Activated CD4-positive, alpha-beta T cell treated with anti-CD3 and anti-CD28 coated beads, Interleukin-2, Interleukin-4, amounts not matched to agents 100 ng/mL and 50 ng/mL, durations not matched to agents 16 hours and 8 hours (primary cell): ENCODE results near the gene TP53BP1.

Experiments
- DNase-seq: peaks from one replicate; pipeline ENCODE4 v3.0.0-alpha.2; 2020; ENCODE audit warnings: low spot score

The TP53BP1 gene

DNA sequence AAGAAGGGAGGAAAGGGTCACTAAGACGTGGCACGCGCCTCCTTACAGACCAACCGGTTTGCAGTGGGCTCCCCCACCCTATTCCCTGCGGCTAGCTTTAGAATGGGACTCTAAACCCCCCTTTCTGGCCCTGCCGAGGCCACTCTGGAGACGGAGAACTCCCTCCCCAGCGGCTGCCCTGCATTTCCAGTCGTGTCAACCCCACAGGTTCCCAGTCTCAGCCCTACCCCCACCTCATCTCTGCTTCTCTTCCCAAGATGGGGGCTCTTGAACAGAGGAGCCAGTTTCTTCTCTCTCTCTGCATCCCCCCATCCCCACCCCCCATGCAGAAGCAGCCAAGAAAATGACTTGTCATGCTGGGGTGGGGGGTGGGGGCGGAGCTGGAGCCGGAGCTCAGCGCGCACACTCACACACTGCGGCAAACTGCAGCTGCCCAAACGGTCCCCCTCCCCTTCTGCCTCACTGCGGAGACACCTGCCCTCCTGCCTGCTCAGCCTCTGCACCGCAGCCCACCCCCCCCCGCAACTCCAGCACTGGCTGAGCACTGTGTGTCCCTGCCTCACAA is 25.3 kb upstream of the TP53BP1 start:
- no peak for DNase-seq

DNA sequence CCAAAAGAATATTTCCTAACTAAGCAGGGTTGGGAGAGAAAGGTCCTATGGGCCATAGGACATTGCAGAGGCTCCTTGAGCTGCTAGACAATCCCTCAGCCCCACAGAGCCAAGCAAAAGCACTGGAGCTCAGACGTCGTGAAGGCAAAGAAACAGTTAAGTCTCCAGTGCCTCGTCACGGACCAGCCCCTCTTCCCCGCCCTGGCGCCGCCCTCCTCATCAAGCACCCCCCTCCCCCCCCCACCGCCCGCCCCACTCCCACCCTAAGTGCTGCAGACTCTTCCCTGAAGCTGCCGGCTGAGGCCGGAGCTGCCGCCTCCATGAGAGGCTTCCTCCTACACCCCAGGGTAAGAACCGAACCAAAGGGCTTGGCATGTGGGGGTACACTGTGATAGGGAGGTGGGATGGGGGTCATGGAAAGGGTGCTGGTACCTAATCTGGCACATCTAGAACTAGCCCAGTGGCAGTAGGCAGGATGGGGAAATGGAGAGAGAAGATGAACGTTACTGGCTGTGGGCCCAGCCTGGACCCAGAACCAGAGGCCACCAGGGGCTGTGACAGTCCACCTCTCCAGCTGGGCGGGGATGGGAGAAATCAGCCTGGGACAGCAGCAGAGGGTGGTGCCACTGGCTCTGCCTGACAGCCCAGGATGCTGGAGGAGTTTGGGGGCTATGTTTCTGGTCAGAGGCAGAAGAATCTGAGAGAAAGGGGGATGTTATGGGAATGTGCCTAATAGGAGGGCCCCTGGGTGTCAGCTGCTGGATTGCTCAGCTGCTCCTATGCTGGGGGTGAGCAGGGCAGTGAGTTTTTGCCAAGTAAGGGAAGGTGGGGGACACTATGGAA is 24.6 kb upstream of the TP53BP1 start, which contains the start of gene MAP1A:
Gene MAP1A, plus strand, starts transcription at position 255 of the 843 bp plus-strand sequence. CDS start 3,866 bp downstream, outside the sequence.
- DNase-seq, result no peak

DNA sequence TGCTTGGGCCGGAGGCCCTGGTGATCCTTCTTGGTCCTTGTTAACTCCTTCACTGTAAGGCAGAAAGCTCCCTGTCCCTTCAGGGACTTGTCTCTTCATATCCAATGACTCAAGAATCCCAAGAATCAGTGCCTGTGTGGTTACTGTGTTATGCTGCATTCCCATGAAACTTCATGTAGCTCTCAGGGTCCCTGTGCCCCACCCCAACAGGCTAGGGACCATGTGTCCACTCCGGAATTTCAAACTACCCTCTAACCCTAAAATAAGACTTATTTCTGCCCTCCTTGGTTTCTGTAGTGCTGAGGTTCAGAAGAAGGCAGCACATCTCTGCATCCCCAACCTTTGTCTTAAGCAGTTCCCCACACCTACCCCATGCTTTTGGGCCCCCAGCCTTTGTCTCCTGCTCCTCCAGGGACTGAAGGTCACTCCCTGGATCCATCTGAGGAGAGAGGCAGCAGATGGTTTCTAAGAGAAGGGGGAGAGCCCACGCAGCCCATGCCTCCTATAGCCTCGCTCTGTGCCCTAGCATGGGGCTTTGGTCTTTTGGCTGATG is 23.9 kb upstream of the TP53BP1 start:
- DNase-seq, result no peak

DNA sequence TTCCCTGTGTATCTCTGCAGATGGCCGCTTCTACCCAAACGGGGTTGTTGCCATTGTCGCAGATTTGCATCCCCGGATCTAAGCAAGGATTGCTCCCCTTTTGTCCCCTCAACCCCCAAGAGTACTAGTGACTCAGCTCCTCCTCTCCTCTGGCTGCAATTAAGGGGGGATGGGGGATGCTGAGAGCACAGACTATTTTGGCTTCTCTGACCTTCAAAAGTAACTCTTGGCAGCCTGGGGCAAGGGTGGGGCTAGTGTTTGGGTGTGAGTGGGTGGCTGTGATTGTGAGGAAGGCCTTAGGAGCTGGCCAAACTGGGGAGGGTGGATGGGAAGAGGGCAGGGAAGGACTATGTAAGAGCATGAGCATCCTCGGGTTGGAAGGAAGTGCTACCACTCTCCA is 23.2 kb upstream of the TP53BP1 start:
- DNase-seq, result no peak

DNA sequence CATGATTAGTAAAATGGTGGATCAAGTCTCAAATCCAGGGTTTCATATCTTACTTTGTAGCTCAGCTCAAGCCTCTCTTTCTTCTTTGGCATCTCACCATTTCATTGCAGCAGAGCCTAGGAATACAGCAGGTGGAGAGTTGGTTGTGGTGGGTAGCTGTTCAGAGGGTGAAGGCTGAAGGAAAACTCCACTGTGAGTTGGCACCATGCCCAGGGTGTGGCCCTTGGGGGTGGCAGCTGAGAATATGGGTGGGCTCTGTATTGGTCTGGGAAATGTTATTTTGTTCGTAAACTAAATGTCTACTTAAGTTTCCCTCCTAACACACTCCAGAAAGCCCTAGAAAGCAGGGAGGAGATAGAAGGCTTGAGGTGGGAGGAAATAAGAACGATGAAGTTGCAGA is 22.8 kb upstream of the TP53BP1 start:
- DNase-seq, result no peak

DNA sequence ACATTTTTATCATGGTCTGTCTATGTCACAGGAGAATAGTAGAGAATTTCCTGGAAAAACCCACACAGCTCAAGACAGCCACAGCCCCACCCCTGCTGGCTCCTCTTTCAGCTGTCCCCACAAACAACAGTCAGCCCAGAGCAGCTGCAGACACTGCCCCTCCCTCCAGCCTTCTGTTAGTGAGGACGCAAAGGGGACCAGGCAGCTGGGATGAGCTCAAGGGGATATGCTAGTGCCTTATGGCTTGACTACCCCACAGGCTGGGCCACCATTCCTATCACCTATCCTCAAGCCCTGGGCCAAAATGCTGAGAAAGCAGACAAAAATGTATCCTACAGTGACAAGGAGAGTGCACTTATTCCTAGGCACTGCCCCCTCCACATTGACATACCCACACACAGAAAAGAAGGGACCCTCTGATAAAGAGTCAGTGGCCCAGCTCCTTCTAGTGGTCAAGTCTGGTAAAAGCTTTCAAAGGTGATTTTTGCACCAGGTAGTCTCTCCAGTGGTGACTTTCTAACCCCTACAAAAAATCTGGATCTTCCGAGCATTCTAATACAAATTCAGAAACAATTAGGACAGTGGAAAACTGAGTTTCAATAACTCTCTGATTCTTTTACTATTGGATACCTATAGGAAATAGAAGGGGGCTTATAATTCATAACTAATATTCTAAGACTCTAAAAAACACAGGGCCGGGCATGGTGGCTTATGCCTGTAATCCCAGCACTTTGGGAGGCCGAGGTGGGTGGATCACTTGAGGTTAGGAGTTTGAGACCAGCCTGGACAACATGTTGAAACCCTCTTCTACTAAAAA is 21.5 kb upstream of the TP53BP1 start:
- peak; percentile 26 for DNase-seq

DNA sequence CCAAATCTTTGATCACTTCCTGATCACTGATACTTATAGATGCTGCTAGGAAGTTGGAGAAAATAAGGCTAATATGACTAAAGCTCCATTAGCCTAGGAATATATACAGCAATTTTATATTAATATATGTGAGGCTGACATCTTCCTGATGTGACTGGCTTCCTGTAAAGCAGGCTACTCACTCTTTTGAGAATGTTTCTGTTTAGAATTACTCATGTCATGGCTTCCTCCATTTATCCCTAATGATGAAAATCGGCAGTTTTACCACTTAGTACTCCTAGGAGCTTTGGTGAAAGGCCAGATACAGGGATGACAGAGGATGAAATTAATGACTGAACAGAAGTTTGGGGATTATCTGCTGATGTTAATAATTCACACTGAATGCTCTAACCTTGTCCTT is 20.6 kb upstream of the TP53BP1 start:
- no peak for DNase-seq

DNA sequence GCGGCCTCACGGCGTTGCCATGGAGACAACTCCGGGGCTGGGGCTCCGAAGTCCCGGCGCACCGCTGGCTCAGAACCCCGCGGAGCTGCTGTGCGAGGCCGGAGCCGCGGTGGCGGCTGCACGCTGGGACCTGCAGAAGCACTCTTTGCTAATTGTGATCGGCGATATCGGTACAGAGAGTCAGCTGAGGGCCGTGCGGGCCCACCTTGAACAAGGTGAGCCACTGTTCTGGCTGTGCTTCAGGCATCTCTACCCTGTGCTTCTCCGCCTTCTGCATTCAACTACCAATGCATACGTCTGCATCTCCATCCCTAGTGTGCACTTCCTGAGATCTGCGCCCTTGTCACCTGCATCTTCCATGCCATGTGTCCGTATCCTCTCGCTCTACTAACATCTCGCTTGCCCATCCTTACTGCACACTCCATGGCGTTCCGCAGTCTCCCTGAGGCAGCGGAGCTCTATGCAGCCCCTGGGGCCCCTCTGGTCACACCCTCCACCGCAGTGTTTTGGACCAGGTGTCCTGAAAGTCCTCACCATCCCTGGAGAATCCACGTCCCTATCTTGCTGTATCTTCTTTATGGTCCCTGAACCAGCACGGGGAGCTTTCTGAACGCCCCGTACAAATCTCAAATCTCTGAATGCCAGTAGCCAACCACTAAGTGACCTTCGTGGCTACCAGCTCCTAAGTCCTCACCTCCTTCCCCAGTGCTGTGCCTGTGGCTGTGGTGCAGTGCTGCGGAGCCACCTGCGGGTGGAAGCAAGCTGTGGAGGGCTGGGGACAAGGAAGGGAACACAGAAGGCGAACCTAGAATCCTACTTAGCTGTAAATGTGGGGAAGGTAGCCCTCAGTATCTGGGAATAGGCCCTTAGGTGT is 18.3 kb upstream of the TP53BP1 start:
- DNase-seq, result peak; percentile 19

DNA sequence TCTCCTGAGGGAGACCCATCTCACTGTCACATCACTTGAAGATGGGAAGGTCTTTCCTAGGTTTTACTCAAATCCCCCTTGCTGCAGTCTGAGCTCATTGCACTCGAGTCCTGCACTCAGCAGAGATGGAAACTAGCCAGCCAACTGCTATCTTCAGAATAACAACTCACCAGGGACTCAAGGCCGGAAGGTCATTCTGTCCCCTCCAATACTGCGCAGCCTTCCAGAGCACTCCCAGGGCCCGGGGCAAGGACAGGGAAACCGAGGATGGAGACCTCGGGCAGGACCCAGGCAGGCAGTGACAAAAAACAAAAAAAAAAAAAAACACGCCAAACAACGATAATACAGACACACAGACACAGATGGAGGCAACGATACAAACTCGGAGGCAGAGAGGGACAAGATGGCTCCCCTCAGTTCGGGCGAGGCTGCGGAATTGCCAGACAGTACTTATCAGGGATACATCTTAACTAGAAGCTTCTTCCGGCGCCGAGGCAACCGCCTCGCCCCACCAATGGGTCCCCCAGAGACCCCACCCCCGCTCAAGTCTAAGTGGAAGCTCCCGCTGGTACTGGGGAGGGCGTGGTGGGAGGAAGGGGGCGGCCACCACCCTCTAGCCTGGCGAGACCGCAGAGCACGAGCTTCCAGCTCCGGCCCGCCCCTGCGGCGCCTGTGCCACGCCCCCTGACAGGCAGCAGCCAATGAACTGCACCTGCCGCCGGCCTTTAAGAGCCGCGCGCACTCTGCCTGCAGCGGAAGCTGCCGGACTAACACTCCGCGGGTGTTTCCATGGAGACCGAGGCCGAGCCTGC is 17.4 kb upstream of the TP53BP1 start:
- peak; percentile 99 for DNase-seq

DNA sequence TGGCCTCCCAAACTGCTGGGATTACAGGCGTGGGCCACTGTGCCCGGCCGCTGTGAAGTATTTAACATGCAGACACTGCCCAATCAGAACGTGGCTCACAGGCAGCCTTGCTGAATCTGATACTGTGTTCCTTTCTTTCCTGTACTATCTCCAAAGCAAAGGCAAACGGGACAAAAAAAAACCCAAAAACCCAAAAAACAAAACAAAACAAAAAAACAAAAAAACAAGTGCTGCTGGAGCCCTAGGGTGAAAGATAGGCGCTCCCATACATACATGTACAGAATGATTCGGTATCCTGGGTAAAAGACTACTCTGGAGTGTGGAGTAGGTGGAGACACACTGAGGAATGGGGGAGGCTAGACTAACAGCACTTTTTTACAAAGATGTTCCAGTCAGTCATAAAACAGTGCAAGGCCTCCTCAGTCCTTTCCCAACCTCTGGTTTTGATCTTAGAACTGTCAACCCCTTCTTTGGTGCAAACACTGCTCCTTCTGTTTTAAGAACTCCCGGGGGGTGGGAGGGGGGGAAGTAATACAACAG is 16.8 kb upstream of the TP53BP1 start:
- no peak for DNase-seq

DNA sequence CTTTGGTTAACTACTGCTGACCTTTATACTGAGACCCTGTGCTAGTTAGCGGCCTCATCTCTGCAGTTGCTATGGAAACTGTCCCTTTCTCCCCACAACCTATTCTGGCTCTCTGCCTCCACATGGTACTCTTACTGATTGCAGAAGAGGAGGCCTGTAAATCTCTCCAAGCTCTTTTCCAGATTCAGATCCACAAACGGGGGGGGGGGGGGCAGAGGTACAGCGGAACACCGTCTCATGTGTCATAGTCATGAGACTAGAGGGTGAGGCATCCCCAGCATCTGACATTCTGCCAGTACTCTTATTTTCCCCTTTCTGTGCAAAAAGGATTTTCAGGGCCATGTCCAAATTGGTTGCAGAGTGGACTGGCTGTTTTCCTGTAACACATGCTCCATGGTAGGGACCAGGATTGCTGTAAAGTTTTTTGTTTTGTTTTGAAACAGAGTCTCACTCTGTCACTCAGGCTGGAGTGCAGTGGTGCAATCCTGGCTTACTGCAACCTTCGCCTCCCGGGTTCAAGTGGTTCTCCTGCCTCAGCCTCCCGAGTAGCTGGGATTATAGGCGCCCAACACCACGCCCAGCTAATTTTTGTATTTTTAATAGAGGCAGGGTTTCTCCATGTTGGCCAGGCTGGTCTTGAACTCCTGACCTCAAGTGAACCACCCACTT is 16.2 kb upstream of the TP53BP1 start:
- no peak for DNase-seq

DNA sequence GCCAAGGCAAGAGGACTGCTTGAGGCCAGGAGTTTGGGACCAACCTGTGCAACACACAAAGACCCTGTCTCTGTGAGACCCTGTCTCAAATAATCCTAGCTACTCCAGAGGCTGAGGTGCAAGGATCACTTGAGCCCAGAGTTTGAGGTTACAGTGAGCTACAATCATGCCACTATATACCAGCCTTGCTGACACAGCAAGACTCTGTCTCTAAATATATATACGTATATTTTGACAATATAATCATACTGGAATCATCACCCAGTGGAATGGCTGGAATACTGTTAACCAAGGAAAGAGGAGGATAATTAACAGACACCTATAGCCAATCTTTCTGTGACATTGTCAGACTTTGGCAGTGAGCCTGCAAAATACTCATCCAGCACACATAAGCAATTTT is 15.5 kb upstream of the TP53BP1 start:
- no peak for DNase-seq

DNA sequence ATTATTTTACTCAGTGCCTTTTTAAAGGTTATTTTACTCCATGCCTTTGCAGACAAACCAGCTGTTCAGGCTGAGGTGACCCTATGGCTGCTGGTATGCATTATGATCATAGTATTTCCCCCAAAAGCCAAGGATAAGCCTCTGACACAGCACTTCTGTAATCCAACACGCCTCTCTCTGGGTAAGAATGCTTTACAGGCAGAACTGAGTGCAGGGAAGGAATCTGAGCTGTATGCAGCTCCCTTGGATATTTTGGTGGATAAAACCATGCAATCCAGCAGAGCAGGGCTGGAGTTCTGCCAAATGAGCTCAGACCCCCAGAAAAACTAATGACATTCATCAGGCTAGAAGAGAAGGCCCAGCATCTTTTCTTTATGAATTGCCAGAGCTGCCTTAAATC is 12.8 kb upstream of the TP53BP1 start:
- DNase-seq, result no peak

DNA sequence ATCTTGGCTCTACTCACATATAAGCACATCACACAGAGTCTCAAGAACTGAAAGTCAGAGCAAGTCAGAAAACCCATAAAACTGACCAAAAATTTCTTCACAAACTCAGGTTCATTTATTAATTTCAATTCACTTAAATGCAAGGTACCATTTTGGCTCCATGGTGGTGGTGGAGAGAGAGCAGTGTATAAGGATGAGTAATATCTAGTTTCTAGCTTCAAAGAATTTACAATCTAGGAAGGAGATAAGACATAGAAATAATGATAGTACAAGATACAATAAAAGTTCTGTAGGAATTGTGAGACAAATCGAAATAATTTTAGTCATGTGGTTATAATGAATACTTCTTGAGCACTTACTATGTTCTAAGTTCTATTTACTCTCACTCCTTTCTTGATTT is 6.7 kb upstream of the TP53BP1 start:
- DNase-seq, result no peak

DNA sequence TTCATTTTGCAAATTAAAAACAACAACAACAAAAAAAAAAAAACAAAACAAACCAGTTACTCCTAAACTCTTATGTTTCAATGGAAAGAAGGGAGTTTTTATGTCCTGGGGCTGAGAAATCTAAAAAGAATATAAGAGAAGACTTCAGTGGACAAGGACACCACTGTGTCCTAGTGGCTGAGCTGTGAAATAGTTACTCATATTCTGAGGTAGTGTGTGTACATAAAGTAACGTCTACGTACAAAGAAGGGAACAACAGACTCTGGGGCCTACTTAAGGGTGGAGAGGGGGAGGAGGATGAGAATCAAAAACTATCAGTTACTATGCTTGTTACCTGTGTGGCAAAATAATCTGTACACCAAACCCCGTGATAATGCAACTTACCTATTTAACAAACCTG is 6.0 kb upstream of the TP53BP1 start:
- DNase-seq, result no peak

DNA sequence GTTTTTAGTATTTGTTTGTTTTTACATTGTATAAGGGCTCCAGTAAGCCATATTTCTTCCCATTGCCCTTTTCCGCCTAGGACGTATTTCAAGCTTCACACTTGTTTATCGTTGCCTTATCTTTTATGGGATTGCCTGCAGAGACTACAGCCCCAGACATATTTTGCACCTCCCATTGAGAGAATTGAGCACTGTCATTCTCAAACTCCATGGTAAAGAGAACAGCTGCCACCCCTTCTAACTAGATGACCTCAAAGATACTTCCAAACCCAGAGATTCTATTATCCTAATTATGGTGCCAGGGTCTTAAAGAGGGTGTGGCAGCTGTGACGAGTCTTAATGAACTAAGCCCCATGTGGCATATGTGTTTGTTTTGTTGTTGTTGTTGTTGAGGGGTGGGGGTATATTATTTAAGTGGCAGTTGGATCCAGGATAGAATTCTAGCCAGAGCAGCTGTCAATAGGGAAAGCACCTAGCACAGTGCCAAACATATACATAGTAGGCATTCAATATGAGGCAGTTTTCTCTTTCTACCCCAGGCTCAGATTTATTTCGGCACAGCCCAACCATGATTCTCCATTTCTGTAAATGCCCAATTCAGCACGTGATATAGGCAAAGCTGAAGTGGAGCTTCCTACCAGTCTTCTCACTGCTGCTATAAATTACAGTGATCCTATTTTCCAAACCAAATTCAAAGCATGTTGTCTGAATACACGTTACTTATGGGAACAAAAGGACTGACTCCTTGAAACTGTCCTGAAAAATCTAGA is 932 bp upstream of the TP53BP1 start:
- no peak for DNase-seq

DNA sequence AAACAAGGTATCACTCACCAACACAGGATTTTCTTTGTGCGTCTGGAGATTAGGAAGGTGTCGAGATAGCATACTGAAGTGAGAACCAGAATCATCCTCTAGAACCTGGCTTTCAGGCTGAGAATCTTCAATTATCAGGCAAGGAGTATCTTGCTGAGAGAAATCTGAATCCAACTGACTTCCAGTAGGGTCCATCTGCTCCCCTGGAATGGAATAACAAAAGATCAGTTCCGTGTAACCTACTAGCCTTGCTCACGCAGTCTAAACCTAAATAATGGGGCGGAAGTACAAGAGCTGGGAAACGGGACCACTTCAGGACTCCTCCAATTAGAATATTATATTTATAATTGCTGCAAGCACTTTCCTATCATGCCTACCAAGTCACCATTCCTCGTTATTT is 690 bp downstream of the TP53BP1 start:
- no peak for DNase-seq

DNA sequence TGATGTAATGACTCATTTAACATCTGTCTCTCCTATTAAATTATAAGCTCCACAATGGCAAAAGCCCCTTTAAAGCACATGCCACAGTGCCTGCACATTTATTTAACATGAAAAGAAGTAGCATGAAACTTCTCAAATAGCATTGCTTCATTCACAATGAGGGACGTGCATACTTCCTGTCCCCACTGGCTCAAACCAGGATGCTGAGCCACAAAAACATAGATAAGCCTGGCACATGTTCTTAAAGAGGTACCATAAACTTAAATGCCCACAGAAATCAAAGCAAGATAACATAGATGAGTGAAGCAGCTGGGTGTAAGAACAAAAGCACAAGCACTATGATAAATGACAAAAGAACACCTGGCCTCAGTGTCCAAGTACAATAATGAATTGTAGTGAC is 3.8 kb downstream of the TP53BP1 start:
- DNase-seq, result no peak

DNA sequence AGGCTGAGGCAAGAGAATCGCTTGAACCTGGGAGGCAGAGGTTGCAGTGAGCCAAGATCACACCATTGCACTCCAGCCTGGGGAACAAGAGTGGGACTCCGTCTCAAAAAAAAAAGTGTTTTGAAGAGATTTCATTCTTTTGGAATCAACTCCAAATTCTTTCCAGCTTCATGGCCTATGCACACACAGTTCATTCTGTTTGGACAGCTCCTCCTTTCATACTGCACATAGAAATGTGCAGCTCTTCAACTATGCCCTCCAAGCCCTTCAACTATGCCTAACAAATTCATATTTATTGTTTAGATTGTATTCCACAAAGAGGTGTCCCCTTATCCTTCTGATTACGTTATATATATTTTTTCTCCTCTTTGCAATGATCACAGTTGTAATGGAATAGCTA is 4.2 kb downstream of the TP53BP1 start:
- DNase-seq, result no peak
